HG02840 (cell line): ENCODE data around the gene ARHGAP22.

Experiments
- ATAC-seq: cut with Tn5 transposase; IDR thresholded peaks from one replicate; pipeline ENCODE4 v1.9.1; 2021; ENCODE audit warnings: mild to moderate bottlenecking, moderate library complexity, moderate number of reproducible peaks; ENCODE audit not compliant: unreplicated experiment, low FRiP score

The ARHGAP22 gene

GRCh38 chr10:48536916-48537890, 67.7 kb downstream of the ARHGAP22 start:
- ATAC-seq, result no peak

- no peak for ATAC-seq
Observed at GRCh38 chr10:48536156-48536500, 68.7 kb downstream of the ARHGAP22 start.

- no peak for ATAC-seq
Observed at GRCh38 chr10:48535416-48536155, 69.3 kb downstream of the ARHGAP22 start.

GRCh38 chr10:48533951-48534720, 70.7 kb downstream of the ARHGAP22 start:
- ATAC-seq, result no peak

GRCh38 chr10:48533540-48533939, 71.3 kb downstream of the ARHGAP22 start:
- ATAC-seq, result no peak

GRCh38 chr10:48531486-48531885, 73.4 kb downstream of the ARHGAP22 start:
- ATAC-seq, result no peak

GRCh38 chr10:48529331-48529730, 75.5 kb downstream of the ARHGAP22 start:
- ATAC-seq, result no peak

- ATAC-seq, result no peak
Observed at GRCh38 chr10:48527756-48528155, 77.1 kb downstream of the ARHGAP22 start.

- no peak for ATAC-seq
Observed at GRCh38 chr10:48526846-48527505, 77.9 kb downstream of the ARHGAP22 start.

- no peak for ATAC-seq
Observed at GRCh38 chr10:48526011-48526821, 78.7 kb downstream of the ARHGAP22 start.

- ATAC-seq, result no peak
Observed at GRCh38 chr10:48525113-48525512, 79.8 kb downstream of the ARHGAP22 start.

- no peak for ATAC-seq
Observed at GRCh38 chr10:48523820-48524758, 80.8 kb downstream of the ARHGAP22 start.

- no peak for ATAC-seq
Observed at GRCh38 chr10:48523212-48523819, 81.6 kb downstream of the ARHGAP22 start.

- ATAC-seq, result no peak
Observed at GRCh38 chr10:48522011-48522765, 82.7 kb downstream of the ARHGAP22 start.

GRCh38 chr10:48520594-48520993, 84.3 kb downstream of the ARHGAP22 start:
- no peak for ATAC-seq

GRCh38 chr10:48520184-48520506, 84.7 kb downstream of the ARHGAP22 start:
- no peak for ATAC-seq

GRCh38 chr10:48519481-48520183, 85.2 kb downstream of the ARHGAP22 start:
- no peak for ATAC-seq
